Body of pancreas (tissue), 4 donors: Measurements from ENCODE around the gene SPACA5B. TPM values are rescaled to one million over a fixed set of nuclear protein-coding genes. Genes with fewer than 3 reads are reported as not detected.
"Not testable (repeated sequence)": the region's sequence is repeated elsewhere in the genome, so short reads cannot be mapped to it uniquely, and the experiment has no call there.

Experiments used
- ATAC-seq: fragments of 150-250 bp; one replicate; pipeline ENCODE4 v1.9.1; 2016
- DNase-seq, 4 donors: peaks; one replicate each; pipeline ENCODE4 v3.0.0-alpha.2; 2019
- H3K27ac ChIP-seq, 4 donors: fragments of 200-600 bp; sonication (generic); 1 replicate in 3 of 4; 2 replicates in 1 of 4; pipeline versions ENCODE4 v1.5.1 to v1.6.1; 2016 to 2019; ENCODE audit warnings: mild to moderate bottlenecking in 1 of 4, mixed read lengths in 1 of 4, moderate library complexity in 1 of 4
- H3K27me3 ChIP-seq, 2 donors: fragments of 200-600 bp; sonication (generic); one replicate each; pipeline ENCODE4 v1.6.0; 2016; ENCODE audit warnings: mild to moderate bottlenecking in 1 of 2
- H3K36me3 ChIP-seq, 2 donors: fragments of 200-600 bp; sonication (generic); replicated peaks in 1 of 2; 2 replicates each; pipeline ENCODE4 v1.5.1; 2016; ENCODE audit warnings: low read depth in 2 of 2; ENCODE audit not compliant: insufficient read depth in 1 of 2
- H3K4me1 ChIP-seq: fragments of 200-600 bp; sonication (generic); one replicate; pipeline ENCODE4 v1.6.0; 2016
- H3K4me3 ChIP-seq, 2 donors: fragments of 200-600 bp; sonication (generic); 1 replicate in 1 of 2; 2 replicates in 1 of 2; pipeline ENCODE4 v1.5.1; 2016 to 2019
- H3K9me3 ChIP-seq, 3 donors: fragments of 200-600 bp; sonication (generic); 1 replicate in 2 of 3; 2 replicates in 1 of 3; pipeline ENCODE4 v1.5.1; 2016
- POLR2A ChIP-seq, 3 donors: fragments of 450-650 bp; IDR thresholded peaks; one replicate each; pipeline ENCODE4 v1.6.1; 2016; ENCODE audit warnings: antibody characterized with exemption in 3 of 3, mild to moderate bottlenecking in 2 of 3
- WGBS, 2 donors: methylation state at CpG; one replicate each; pipeline ENCODE4 v1.1.5; 2017; 5-methylcytosine and 5-hydroxymethylcytosine counted together
- intact Hi-C: fragments of 100-400 bp; cut with DNase I; formaldehyde crosslinking; loops from one replicate; pipeline ENCODE4 v1.15.1; 2023
- small RNA-seq: library from RNA; depleted of rRNA; stranded (forward); fragments of <200 nt; gene quantifications from one replicate; pipeline ENCODE3, GENCODE V24; 2016
- total RNA-seq, 2 donors: library from RNA; depleted of rRNA; stranded (reverse); fragments of >200 nt; gene quantifications; one replicate each; pipeline ENCODE4 v1.1.0, GENCODE V29; 2016
- TF ChIP-seq, protein P1 (sequence below), 7 experiments: fragments of 450-650 bp in 4 of 7; fragments of 200-600 bp in 3 of 7; sonication (generic) in 3 of 7; IDR thresholded peaks; one replicate each; pipeline ENCODE4 v1.5.1; 2016 to 2019; ENCODE audit warnings: antibody characterized with exemption in 7 of 7

SPACA5B gene
- total RNA-seq, 2 donors from 2014 or later: not detected

DNA sequence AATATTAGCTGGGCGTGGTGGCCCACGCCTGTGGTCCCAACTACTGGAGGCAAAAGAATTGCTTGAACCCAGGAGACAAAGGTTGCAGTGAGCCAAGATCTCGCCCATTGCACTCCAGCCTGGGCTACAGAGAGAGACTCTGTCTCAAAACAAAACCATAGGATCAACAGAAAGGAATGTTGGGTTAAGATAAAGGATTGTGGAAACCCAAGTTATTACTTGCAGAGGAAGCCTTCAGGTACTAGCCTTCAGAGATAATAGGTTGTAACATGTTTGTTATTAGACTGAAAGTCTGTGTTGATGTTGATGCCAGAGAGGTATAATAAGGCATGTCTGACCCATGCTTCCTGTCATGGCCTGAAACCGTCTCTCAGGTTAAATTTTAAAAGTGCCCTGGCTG lies 49.3 kb downstream of the SPACA5B start:
- Histone ChIP-seq H3K4me3 (no peak overlapping the region), H3K9me3 (no peaks in the 10 kb centered on the region), H3K27me3 (no peaks in the 10 kb centered on the region), H3K36me3 (no peaks in the 10 kb centered on the region), H3K4me1 (no peaks in the 10 kb centered on the region), H3K27ac (no peak overlapping the region)
- WGBS, 2 donors: 88 to 100% methylated on average over 1 to 4 of the region's 4 CpGs
- DNase-seq (no peak), ATAC-seq (no peak)
- TF ChIP-seq, protein P1, sequence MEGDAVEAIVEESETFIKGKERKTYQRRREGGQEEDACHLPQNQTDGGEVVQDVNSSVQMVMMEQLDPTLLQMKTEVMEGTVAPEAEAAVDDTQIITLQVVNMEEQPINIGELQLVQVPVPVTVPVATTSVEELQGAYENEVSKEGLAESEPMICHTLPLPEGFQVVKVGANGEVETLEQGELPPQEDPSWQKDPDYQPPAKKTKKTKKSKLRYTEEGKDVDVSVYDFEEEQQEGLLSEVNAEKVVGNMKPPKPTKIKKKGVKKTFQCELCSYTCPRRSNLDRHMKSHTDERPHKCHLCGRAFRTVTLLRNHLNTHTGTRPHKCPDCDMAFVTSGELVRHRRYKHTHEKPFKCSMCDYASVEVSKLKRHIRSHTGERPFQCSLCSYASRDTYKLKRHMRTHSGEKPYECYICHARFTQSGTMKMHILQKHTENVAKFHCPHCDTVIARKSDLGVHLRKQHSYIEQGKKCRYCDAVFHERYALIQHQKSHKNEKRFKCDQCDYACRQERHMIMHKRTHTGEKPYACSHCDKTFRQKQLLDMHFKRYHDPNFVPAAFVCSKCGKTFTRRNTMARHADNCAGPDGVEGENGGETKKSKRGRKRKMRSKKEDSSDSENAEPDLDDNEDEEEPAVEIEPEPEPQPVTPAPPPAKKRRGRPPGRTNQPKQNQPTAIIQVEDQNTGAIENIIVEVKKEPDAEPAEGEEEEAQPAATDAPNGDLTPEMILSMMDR (IDR thresholded peaks at IDR 0.05): no peak
- TF ChIP-seq POLR2A (IDR thresholded peaks at IDR 0.05): no peak
- intact Hi-C loops: no loop called here

DNA sequence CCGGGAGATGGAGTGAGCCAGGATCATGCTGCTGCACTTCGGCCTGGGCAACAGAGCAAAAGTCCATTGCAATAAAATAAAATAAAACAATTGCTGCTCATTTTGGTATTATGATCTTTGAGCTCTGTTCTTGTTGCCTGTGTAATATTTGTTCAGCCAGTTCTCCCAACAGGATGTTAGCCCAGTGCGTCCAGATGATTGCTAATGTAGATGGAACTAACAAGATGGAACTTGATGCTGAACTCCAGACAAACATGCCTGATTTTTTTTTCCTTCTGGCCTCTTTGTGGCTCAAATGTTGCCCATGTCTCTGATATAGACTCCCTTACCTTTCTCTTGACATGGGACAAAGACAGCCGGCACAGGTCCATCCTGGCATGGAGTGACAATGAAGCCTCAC lies 50.4 kb downstream of the SPACA5B start:
- intact Hi-C loops: no loop called here
- Histone ChIP-seq H3K9me3 (no peaks in the 10 kb centered on the region), H3K36me3 (no peaks in the 10 kb centered on the region), H3K27ac (no peak overlapping the region), H3K4me1 (no peaks in the 10 kb centered on the region), H3K4me3 (no peak overlapping the region), H3K27me3 (no peaks in the 10 kb centered on the region)
- TF ChIP-seq POLR2A (IDR thresholded peaks at IDR 0.05): no peak
- TF ChIP-seq, protein P1 (IDR thresholded peaks at IDR 0.05): no peak
- WGBS, 2 donors: 88 to 92% methylated on average over 2 to 4 of the region's 4 CpGs
- no peak for DNase-seq
- ATAC-seq: no peak

DNA sequence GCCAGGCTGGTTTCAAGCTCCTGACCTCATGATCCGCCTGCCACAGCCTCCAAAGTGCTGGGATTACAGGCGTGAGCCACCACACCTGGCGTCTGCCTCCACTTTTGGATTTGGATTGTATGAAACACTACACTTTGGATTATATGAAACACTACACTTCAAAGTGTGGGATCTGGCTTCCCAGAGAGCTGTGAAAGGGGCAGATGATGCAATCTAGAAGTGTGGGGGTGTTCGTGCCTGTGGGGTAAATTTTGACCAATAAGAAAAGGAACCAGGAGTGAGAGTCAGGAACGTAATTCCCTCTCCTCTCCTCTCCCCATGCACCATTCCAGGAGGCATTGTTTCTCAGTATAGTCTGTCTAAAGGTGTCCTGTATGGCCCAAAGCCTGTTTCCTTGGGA lies 51.5 kb downstream of the SPACA5B start:
- H3K36me3 ChIP-seq, H3K27me3 ChIP-seq, intact Hi-C loops, H3K27ac ChIP-seq, H3K9me3 ChIP-seq, DNase-seq, H3K4me3 ChIP-seq, ATAC-seq, H3K4me1 ChIP-seq: not testable (repeated sequence)
- 61 to 90% methylated on average over 2 to 5 of the region's 5 CpGs for WGBS, 2 donors

Small RNAs within 50 kb of the gene (small RNA-seq; reads per million reads assigned to genes)
- gene AC245047.7 (not detected), gene RNU6-707P (not detected)

Other genes with a start within 250 kb of the SPACA5B start
- gene ZNF182, start 126.6 kb upstream of the SPACA5B start, total RNA-seq: 1 to 10 TPM; 5.3 to 5.4 TPM
- gene SPACA5, start 123.6 kb upstream of the SPACA5B start, total RNA-seq: not detected
- 1 to 10 TPM in 1 of 2 donors, under 1 TPM in 1; 0.33 to 4.2 TPM for gene ZNF630, start 59.0 kb upstream of the SPACA5B start, total RNA-seq
- gene SSX5, start 66.2 kb downstream of the SPACA5B start, total RNA-seq: not detected
- not detected for gene SSX1, start 124.8 kb downstream of the SPACA5B start, total RNA-seq
- not detected for gene SSX3, start 226.1 kb downstream of the SPACA5B start, total RNA-seq